ENCODE results near the gene TEPSIN.

GRCh38 chr17:81238490-81238814 lies 403 bp downstream of the TEPSIN start:
- TF ChIP-seq CTCF (IDR thresholded peaks at IDR 0.05 in 4 of 5, conservative IDR thresholded peaks at IDR 0.05 in 1 of 5), result no peak
- no peak for TF ChIP-seq POLR2A (IDR thresholded peaks at IDR 0.05)
